HG02588 (cell line): ENCODE data around the gene BCLAF1.
"Not testable (repeated sequence)": the region's sequence is repeated elsewhere in the genome, so short reads cannot be mapped to it uniquely, and the experiment has no call there.

Source experiments
- ATAC-seq: cut with Tn5 transposase; IDR thresholded peaks from one replicate; pipeline ENCODE4 v1.9.1; 2021; ENCODE audit warnings: mild to moderate bottlenecking, moderate library complexity; ENCODE audit not compliant: unreplicated experiment

Gene BCLAF1

DNA sequence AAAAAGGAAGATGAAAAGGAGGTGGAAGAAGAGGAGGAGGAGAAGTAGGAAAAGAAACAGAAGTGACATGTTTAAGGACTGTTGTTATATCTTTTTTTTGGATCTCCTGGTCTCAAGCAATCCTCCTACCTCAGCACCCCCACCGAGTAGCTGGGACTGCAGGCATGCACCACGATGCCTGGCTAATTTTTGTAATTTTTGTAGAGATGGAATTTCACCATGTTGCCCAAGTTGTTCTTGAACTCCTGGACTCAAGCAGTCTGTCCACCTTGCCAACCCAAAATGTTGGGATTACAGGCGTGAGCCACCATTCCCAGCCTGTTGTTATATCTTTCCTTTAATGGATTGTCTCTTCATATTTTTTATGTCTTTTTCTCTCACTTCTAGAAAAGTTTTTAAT lies 19.5 kb upstream of the BCLAF1 start:
- ATAC-seq, result no peak

DNA sequence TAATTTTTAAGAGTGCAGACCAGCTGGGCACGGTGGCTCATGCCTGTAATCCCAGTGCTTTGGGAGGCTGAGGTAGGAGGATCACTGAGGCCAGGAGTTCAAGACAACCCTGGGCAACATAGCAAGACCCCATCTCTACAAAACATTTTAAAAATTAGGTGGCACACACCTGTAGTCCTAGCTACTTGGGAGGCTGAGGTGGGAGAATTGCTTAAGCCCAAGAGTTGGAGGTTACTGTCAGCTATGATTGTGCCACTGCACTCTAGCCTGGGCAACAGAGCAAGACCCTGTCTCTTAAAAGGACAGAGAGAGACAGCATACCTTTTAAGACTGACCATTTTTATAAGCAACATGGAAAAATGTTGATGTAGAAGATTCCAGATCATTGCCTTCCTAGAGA lies 18.8 kb upstream of the BCLAF1 start:
- ATAC-seq, result not testable (repeated sequence)

DNA sequence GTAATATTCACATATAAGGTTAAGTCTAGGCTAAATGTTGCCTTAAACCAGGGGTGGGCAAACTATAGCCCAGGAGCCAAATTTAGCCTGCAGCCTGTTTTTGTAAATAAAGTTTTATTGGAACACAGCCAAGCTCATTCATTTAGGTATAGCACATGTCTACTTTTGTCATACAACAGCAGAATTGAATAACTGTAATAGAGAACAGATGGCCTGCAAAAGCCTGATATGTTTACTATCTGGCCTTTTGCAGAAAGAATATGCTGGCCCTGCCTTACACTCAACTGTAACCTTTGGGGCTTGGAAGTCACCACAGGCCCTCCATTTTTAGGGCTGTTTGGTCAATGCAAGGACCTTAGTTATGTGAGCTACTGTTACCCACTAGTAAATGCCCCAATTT lies 17.7 kb upstream of the BCLAF1 start:
- ATAC-seq, result no peak

DNA sequence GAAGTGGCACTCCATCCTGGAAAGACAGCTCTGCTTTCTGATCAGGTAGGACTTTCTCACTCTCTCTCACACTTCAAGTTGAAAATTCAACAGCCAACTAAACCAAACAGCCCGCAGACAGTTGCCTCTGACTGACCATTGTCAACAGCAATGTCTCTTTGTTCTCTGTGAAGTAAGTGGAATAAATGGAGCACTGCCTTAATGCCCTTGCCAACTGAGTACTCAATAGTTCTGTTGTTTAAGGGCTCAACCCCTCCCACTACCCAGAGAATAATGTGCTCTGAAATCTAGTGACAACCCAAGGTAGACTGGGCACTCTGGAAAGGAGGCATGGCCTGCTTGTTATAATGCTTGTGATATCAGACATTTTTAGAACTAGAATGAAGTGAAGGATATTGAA lies 16.8 kb upstream of the BCLAF1 start:
- ATAC-seq, result no peak

DNA sequence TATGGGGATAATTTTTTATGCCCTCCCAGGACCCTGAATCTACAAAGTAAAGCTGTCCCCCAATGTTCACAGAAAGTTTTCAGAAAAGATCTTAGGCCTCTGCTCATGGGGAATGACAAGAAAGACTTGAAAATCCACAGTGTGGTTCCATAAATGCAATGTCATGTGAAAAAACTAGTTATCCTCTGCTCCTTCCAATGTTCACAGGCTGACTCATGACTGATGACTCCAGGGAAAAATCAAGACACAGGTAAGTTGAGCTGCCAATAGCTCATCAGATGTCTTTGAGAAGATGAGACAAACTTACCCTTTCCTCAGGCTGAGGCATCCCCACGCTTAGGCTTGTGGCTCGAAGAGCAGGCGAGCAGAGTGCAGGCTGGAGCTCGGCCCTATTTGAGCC lies 14.8 kb upstream of the BCLAF1 start:
- no peak for ATAC-seq

DNA sequence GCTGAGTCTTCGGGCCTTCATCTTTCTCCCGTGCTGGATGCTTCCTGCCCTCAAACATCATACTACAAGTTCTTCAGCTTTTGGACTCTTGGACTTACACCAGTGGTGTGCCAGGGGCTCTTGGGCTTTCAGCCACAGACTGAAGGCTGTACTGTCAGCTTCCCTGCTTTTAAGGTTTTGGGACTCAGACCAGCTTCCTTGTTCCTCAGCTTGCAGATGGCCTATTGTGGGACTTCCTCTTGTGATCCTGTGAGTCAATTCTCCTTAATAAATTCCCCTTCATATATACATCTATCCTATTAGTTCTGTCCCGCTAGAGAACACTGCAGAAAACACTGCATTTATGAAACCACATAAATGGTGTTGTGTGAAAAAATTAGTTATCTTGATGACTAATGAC lies 13.9 kb upstream of the BCLAF1 start:
- ATAC-seq, result no peak

DNA sequence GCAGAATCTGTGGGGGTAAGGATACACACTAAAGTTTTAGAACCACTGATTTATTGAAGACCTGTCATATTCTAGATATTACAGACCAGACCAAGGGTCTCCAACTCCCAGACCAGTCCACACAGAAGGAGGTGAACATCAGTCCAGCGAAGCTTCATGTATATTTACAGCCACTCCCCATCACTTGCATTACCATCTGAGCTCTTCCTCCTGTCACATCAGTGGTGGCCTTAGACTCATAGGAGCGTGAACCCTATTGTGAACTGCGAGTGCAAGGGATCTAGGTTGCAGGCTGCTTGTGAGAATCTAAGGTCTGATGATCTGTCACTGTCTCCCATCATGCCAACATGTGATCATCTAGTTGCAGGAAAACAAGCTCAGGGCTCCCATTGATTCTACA lies 5.0 kb upstream of the BCLAF1 start:
- no peak for ATAC-seq

DNA sequence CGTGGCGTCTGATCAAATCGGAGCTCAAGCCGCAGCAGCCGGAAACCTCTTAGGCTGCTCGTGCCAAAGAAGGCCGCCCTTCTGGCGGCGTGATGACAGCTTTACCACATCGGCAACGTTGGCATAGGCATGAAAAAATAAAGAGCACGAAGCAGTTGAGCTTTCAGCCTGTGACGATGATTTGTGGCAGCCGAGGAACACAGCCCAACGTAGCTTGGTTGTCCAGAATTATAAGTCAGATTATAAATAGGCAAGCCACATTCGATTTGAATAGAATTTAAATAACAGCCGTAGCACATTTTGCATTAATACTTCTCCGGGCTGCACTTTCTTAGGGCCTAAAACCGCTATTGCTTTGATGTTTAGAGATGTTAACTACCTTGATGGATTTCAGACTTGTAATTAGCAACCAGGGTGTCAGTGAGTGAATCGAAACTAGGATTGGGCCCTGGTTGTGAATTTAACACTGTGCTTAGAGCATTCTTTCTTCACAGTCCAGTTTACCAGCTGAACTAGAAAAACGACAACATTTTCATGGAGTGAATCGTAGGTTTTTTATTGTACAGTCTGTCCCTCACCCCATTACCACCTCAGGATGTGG lies 864 bp upstream of the BCLAF1 start:
- peak; percentile 15 for ATAC-seq

DNA sequence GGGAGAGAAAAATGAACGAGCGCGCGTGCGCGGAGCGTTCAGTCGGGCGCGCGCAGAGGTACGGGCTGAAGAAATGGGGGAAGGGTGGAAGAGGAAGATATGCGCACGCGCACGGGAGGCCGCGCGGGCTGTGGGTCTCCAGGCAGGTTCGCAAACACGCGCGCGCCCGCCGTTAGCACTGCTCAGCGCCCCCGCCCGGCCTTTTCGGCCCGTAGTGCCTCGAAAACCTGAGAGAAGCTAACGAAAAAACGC lies 393 bp downstream of the BCLAF1 start:
- ATAC-seq, result peak; percentile 45

DNA sequence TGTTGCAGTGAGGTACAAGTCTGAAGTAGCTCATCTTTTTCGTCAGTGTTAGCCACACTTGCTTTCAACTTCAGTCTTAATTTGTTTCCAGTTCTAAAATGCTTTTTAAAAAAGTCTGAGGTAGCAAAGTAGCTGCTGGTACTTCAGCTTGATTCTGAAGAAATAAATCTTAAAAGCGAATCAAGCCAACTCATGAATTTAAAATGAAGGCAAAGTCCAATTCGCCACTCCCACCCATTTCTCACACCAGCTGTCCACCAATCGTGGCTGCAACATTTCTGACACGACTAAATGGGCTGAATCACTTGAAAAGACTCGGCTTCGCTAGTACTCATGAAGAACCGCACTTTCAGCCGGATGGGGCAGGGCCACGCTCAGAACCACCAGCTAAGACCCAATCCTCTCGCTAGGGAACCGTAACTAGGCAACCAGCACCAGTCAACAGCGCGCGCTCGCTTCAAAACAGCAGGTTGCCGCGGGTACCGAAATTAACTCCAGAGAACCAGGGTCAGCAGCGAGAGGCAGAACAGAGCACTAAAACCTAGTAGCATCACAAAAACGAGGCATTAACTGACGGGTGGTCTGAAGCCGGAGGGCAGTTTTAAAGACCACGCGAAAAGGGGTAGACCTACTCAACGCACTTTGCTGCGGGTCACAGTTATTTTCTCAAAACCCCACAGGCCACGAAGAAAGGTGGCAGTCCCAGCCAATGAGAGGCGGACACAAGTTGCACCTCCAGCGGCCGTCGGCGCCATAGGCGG lies 900 bp downstream of the BCLAF1 start:
- peak; percentile 34 for ATAC-seq

DNA sequence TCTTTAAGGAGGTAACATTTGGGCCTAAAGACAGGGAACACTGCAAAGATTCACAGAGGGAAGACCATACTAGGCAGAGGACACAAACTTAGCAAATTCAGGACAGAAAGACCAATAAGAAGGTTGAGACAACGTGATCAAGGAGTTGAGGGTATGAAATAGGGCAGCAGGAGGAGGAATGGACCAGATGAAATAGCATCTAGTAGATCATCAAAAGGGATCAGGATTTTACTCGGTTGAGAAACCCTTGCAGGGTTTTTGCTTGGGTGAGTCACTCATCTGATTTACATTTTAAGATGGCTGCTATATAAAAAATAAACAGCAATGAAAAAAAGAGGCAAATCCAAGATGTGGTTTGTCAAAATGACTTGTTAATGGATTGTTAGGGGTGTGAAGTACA lies 4.7 kb downstream of the BCLAF1 start:
- no peak for ATAC-seq

DNA sequence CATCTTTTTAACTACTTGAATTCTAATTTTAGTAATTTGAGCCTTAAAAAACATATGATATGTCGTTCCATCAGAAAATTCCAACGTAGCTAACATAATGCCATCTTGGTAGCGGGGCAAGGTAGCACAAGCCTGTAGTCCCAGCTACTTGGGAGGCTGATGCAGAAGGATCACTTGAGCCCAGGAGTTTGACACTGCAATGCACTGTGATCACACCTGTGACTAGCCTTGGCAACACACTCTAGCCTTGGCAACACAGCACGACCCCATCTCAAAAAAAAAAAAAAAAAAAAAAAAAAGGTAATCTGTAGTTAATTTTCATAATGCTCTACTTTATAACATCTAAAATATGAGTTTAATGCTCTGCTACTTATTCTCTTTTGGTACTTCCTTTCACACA lies 6.7 kb downstream of the BCLAF1 start:
- ATAC-seq, result no peak

DNA sequence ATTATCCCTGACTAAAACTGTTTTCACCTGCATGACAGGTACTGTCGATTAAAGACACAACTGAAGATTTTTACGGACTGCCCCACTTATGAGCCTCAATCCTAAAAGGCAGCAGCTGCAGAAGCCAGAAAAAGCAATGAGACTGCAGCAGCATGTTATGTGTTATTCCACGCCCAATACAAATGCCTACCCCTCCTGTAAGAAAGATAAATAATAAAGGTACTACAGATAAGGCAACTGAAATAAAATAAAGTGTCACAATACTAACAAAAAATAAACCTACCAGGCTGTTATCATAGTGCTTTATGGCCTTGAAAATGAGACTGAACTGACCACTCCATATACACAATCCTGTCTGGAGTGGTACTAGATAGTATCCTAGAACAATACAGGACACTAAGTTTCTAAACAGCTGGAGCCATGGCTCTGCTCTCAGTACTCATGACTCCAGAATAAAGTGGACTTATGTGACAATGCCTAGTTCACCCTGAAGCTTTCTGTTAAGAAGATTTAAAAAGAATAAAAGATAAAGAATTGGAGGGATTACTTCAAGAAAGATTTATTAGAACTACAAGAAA lies 9.5 kb downstream of the BCLAF1 start:
- ATAC-seq, result no peak

DNA sequence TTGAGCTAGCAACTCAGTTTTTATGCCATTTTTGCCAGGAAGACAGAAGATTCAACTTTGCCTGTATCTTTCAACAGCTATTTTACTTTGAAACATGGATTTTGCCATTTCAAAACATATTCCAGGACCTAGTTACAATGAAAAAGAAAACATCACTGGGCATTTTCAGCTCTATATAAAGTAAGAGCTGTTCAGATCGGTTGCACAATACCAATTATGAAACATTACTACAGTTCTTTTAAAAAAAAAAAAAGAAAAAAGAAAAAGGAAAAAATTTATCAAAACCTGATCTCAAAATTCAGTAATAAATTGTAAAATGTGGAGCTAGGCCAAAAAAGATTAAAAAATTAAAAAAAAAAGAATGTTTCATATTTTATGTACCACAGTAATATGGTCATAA lies 15.6 kb downstream of the BCLAF1 start:
- ATAC-seq, result no peak

DNA sequence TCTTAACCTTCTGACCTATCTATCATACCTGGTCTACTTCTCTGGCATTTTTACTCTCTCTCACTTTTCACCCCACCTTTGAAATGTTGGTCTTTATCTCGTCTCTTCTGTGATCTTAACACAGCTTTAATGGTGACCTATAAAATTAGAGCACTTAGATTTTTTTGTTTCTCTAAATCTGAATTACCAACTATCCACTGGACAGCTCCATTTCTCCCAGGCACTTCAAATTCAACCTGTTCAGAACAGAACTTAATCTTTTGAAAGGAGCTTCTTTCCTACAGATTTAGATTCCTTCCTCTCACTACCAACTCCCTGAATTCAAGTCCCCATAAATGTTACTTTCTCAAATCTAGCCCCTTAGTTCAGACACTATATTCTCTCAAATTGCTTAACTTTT lies 24.5 kb downstream of the BCLAF1 start:
- ATAC-seq, result no peak

DNA sequence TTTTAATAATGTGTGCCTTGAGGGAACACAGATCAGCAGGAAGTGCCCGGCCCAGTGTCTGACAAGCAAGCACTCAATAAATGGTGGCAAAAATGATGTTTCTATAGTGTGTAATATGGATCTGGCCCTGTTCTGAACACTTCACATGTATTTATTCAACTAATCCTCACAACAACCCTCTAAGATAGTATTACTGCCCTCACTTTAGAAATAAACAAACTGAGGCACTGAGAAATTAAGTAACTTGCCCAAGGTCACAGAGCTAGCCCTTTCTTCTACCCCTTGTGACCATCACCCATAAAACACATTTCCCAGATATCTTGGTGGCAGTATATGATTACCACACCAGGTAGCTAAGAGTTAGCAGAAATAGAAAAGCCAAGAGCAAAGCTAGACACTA lies 26.7 kb downstream of the BCLAF1 start:
- ATAC-seq, result no peak

DNA sequence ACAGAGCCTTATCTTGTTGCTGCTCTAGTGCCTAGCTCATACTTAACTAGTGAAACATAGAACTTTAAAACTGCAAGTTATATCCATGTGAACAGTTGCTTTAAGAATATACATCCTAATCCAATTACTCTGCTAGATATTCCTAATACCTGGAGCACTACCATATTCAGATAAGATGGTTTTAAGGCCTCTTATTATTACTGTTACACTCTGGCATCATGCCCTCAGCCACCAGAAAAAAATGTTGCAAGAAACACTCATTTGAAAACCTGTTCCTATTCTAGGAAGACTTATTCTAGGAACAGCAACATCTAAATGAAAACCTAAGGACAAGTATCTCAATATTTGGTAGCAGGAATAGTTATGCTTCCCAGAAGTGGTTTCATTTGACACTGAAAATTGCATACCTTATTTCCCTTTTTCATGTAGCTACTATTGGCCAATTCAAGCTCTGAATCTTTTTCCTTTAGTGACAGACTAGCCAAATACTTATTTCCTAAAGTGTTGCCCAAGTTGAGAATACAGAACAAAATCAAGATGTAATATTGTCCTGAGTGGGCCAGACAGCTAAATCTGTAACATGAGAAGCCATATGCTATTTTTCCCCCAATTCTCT lies 34.7 kb downstream of the BCLAF1 start:
- ATAC-seq, result no peak

DNA sequence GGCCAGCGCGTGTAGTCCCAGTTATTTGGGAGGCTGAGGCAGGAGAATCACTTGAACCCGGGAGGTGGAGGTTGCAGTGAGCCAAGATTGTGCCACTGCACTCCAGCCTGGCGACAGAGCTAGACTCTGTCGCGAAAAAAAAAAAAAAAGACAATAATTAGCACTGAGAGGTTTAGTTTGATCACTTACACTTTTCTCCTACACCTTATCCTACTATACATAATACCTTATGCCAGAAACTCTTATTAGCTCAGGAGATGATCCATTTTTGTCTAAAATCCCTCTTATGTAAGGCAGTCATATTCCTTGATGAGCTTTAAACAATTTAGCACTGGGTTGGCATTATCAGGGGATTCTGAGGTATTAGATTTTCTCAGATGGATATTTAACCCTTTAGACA lies 35.9 kb downstream of the BCLAF1 start:
- no peak for ATAC-seq

DNA sequence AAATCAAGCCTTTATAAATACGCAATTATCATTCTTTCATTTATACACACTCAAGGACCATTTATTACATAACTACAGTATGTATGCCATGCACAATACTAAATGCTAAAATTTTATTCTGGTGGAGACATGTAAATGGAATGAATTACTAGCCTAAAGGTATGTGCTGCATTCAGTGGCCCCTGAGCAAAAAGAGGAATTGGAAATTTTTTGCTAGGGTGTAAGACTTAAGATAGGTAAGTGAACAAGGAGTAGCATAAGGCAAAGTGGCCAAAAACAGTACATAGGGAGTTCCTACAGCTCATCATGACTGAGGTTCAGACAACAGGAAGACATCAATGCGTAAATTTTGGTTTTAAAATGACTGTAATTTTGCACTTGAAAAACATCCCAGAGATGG lies 37.2 kb downstream of the BCLAF1 start:
- no peak for ATAC-seq

DNA sequence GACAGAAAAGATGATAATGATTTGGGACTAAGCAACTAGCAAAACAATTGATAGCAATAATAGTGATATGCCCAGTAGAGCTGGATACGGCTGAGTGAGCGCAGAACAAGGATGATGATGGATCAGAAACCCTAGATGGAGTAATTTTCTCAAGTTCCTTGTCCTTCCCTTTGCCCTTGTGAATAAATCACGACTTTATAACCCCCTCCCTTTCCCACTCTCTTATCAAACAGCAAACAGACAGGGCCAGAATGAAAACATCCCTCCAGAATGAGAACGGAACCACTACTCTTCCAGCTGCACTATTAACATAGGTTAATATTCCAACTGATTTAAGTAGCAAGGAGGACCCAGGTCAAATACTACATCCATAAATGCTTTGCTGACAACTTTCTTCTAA lies 38.3 kb downstream of the BCLAF1 start:
- ATAC-seq, result no peak

DNA sequence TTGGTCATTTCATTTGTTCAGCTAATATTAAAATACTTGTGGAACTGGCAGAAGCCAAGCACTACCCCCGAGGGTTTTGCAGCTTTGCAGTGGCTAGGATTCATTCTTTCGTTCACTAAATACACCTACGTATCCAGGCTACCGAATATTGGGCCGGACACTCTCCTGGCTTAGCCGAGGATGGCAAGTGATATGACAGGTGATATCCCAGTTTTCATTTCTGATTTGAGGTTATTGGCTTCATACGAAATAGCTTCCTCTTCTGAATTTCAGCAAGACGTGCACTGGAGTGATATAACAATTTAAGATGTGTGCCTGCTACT lies 39.0 kb downstream of the BCLAF1 start:
- peak; percentile 7 for ATAC-seq

DNA sequence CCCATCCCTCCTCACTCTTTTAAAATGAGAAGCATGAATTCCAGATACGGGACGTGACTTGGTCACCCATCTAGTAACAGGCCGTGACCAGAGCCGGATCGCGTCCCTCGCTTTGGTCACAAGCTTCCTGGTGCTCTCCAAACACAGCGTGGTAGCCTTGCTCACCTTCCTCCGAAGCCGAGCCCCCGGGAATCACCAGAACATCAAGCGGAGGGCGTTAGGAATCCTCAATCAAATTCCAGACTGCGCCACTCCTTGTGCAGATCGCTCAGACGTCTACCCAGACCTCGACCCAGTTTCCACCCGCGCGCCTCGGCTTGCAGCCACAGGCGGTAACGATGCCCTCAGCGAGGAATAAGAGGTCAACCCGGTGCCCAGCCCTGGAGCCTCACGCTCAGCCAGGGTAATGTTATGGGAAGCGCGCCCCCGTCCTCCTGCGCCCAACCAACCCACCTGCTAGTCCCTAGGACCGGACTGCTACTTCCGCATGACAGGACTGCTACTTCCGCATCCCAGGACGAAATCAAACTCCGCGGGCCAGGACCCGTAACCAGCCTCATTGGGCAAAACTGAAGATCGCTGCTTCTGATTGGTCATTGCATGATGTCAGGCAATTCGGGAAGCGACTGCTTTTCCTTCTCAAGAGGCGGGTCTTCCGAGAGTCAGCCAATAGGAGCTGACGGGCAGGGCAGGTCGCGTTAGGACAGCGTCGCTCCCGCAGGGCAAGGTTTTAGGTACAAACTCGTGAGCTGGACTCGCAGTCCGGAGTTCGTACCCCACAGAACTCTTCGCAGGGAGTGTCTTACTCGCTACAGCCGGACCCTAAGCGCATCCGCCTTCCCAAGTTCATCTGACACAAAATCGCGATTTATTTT lies 39.6 kb downstream of the BCLAF1 start, which contains the start of gene MTFR2:
Gene MTFR2 (minus strand): TSS at position 501 of the 875 bp plus-strand sequence. CDS start 1,212 bp downstream, outside the sequence.
- ATAC-seq, result peak; percentile 98
